GM10266 (cell line): ENCODE results near the gene NEK6.

Experiments
- DNase-seq: peaks from one replicate; pipeline ENCODE4 v3.0.0; 2012; ENCODE audit errors: extremely low spot score
- CTCF ChIP-seq: IDR thresholded peaks from 2 replicates; pipeline ENCODE4 v1.5.1; 2012; ENCODE audit warnings: mild to moderate bottlenecking, low read depth; ENCODE audit not compliant: control insufficient read depth, insufficient read depth; ENCODE audit errors: missing control alignments

Gene NEK6

GRCh38 chr9:124357721-124358361, 100.1 kb downstream of the NEK6 start:
- TF ChIP-seq CTCF: peak; percentile 23
- DNase-seq: no peak

- TF ChIP-seq CTCF: no peak
- no peak for DNase-seq
Measured at GRCh38 chr9:124358631-124359030, 100.9 kb downstream of the NEK6 start.

GRCh38 chr9:124359426-124359825, 101.7 kb downstream of the NEK6 start:
- TF ChIP-seq CTCF: no peak
- no peak for DNase-seq

- no peak for TF ChIP-seq CTCF
- DNase-seq: no peak
Measured at GRCh38 chr9:124359855-124360678, 102.3 kb downstream of the NEK6 start.

- no peak for TF ChIP-seq CTCF
- no peak for DNase-seq
Measured at GRCh38 chr9:124361128-124361527, 103.4 kb downstream of the NEK6 start.

GRCh38 chr9:124363326-124364096, 105.8 kb downstream of the NEK6 start:
- DNase-seq: no peak
- TF ChIP-seq CTCF: no peak
